Activated naive CD8-positive, alpha-beta T cell treated with anti-CD3 and anti-CD28 coated beads for 36 hours (primary cell): ENCODE data around the gene RGS7. TPM values are rescaled to one million over a fixed set of nuclear protein-coding genes. Genes with fewer than 3 reads are reported as not detected.
"Not testable (repeated sequence)": the region's sequence is repeated elsewhere in the genome, so short reads cannot be mapped to it uniquely, and the experiment has no call there.

Experiments
- DNase-seq: peaks from one replicate; pipeline ENCODE4 v3.0.0; 2021
- H3K27ac Mint-ChIP-seq: one replicate; pipeline ENCODE4 v1.8.0; 2022; ENCODE audit warnings: mild to moderate bottlenecking, moderate library complexity, mixed read lengths
- H3K27me3 Mint-ChIP-seq: one replicate; pipeline ENCODE4 v1.8.0; 2022; ENCODE audit warnings: mild to moderate bottlenecking, mixed read lengths
- H3K36me3 Mint-ChIP-seq: one replicate; pipeline ENCODE4 v1.8.0; 2021; ENCODE audit warnings: mild to moderate bottlenecking, mixed read lengths
- H3K4me1 Mint-ChIP-seq: one replicate; pipeline ENCODE4 v1.8.0; 2021; ENCODE audit warnings: mixed read lengths
- H3K4me3 Mint-ChIP-seq: one replicate; pipeline ENCODE4 v1.8.0; 2022; ENCODE audit warnings: mild to moderate bottlenecking, moderate library complexity, mixed read lengths
- H3K9me3 Mint-ChIP-seq: one replicate; pipeline ENCODE4 v1.8.0; 2022; ENCODE audit warnings: mixed read lengths
- total RNA-seq, 2 experiments: library from RNA; stranded (reverse); gene quantifications; one replicate each; pipeline ENCODE4 v1.2.3, GENCODE V29; 2021

The RGS7 gene
- total RNA-seq, 2 experiments from 2014 or later = not detected

DNA sequence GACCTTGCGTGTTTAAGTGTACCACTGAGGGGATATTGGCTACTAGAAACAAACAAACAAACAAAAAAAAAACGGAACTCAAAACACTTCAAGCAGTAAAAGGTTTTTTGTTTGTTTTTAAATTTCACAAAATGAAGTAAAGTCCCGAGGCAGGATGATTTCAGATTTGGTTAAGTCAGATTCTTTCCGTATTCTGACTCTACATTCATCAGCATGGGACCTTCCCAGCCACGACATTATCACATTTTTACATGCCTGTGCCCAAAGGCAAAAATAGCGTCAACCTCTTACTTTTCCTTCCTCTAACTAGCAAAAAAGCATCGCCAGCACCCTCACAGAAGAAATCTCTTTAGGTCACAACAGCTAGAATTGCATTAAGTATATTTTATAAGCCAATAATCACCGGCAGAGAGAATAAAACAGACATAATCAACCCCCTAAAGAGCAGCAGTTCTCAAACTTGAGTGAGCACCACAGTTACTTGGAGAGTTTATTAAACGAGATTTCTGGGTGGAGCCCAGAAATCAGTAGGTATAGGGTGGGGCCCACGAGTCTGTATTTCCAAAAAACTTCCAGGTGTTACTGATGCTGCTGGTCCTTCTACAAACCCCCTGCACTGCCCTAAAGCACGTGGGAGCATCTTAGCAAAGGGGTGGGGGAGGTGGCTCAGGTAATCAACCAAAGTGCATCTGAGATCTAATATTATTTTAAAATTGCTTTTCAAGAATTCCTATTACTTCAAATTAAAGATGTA is 227.6 kb downstream of the RGS7 start:
- Mint-ChIP-seq H3K4me3 (no peak overlapping the region), H3K9me3 (peaks cover 1% of the 10 kb centered on the region), H3K36me3 (no peaks in the 10 kb centered on the region), H3K27me3 (no peaks in the 10 kb centered on the region), H3K27ac (no peak overlapping the region), H3K4me1 (no peaks in the 10 kb centered on the region)
- DNase-seq = no peak

DNA sequence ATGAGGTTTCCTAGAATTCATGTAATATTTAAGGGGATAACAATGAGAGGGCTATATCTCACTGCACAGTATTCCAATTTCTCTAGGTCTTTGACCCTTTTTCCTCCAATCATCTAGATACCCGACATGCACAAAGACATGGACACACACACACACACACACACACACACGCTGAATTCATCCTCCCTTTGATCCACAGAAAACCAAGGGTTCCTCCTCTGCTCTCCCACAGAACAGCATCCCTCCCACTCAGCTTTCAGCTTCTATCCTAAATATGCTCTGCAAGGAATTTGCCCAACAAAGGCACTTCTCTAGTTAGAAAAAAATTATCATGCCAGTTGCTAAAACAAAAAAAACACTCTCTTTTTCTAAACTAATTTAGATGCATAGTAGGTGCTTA is 231.7 kb downstream of the RGS7 start:
- Mint-ChIP-seq H3K9me3 (no peaks in the 10 kb centered on the region), H3K4me3 (no peak overlapping the region), H3K36me3 (no peaks in the 10 kb centered on the region), H3K27ac (no peak overlapping the region), H3K27me3 (no peaks in the 10 kb centered on the region), H3K4me1 (no peaks in the 10 kb centered on the region)
- no peak for DNase-seq

DNA sequence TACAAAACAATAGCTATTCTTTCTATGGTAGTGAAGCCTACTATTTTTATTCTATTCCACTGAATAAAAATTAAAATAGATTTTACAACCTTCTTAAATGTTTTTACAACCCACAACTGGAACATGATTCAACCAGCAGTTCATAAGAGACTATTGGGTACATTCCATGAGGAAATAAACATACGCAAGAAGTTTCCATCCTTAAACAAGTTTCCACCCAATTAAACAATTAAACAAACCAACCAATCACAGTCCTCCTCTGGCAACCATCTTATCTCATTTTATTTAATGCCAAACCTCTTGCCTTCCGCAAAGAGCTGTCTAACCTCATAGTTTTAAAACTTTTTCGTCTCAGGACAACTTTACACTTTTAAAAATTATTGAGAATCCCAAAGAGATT is 239.0 kb downstream of the RGS7 start:
- no peak for DNase-seq
- no peaks in the 10 kb centered on the region for H3K36me3 Mint-ChIP-seq
- H3K4me3 Mint-ChIP-seq = no peak overlapping the region
- H3K4me1 Mint-ChIP-seq = no peaks in the 10 kb centered on the region
- H3K9me3 Mint-ChIP-seq = no peaks in the 10 kb centered on the region
- no peaks in the 10 kb centered on the region for H3K27me3 Mint-ChIP-seq
- no peak overlapping the region for H3K27ac Mint-ChIP-seq

DNA sequence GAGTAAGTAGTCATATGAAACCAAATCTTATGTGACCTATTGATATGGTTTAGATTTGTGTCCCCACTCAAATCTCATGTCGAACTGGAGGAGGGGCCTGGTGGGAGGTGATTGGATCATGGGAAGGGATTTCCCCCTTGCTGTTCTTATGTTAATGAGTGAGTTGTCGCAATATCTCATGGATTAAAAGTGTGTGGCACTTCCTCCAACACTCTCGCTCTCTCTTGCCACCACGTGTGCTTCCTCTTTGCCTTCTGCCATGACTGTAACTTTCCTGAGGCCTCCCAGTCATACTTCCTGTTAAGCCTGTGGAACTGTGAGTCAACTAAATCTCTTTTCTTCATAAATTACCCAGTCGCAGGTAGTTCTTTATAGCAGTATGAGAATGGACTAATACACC is 241.2 kb downstream of the RGS7 start:
- no peaks in the 10 kb centered on the region for H3K4me1 Mint-ChIP-seq
- H3K4me3 Mint-ChIP-seq = no peak overlapping the region
- DNase-seq = no peak
- H3K27ac Mint-ChIP-seq = no peak overlapping the region
- H3K27me3 Mint-ChIP-seq = no peaks in the 10 kb centered on the region
- H3K9me3 Mint-ChIP-seq = no peaks in the 10 kb centered on the region
- no peaks in the 10 kb centered on the region for H3K36me3 Mint-ChIP-seq

DNA sequence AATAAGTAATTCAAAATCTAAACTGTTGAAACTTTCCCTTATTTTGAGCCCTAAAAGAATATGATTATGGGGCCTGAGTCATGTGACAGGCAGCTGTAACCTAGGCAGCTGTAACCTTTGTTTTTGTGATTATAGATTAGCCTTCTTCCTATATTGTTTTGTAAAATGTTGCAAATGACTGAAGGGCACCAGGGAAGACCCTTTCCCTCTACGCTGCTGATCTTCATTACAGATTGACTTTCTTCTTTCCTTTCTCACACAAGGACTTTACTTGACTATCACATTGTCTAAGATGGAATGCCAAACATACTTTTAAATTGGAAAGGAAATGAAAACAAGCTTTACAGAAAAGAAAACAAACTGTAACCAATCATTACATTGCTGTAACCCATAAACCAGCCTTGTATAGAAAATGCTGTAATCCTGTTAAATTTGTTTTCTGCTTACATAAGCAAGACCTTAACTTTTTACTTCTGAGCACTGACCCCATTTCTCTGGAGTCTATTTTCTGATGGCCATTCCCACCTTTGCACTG is 242.2 kb downstream of the RGS7 start:
- Mint-ChIP-seq H3K27me3 (no peaks in the 10 kb centered on the region), H3K4me1 (no peaks in the 10 kb centered on the region), H3K27ac (no peak overlapping the region), H3K36me3 (no peaks in the 10 kb centered on the region), H3K9me3 (no peaks in the 10 kb centered on the region), H3K4me3 (no peak overlapping the region)
- no peak for DNase-seq

DNA sequence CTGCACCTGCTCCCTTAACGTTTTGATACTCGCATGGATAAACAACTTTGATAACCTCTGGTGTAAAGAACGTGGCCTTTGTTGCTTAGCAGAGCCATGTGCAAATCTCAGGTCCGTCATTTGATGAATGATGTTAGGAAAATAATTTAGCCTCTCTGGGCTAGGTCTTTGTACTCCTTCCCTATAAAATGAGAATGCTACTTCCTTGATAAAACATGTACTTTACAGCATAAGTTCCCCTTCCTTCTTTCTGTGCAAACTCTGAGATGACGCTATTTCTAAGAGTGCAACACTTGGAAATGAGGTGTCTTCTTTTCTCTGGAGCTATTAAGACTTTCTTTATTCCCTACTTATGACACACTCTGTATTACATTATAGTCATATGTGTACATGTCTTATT is 243.4 kb downstream of the RGS7 start:
- no peaks in the 10 kb centered on the region for H3K4me1 Mint-ChIP-seq
- no peak for DNase-seq
- no peak overlapping the region for H3K27ac Mint-ChIP-seq
- peaks cover 2% of the 10 kb centered on the region for H3K9me3 Mint-ChIP-seq
- H3K27me3 Mint-ChIP-seq = no peaks in the 10 kb centered on the region
- no peaks in the 10 kb centered on the region for H3K36me3 Mint-ChIP-seq
- no peak overlapping the region for H3K4me3 Mint-ChIP-seq

DNA sequence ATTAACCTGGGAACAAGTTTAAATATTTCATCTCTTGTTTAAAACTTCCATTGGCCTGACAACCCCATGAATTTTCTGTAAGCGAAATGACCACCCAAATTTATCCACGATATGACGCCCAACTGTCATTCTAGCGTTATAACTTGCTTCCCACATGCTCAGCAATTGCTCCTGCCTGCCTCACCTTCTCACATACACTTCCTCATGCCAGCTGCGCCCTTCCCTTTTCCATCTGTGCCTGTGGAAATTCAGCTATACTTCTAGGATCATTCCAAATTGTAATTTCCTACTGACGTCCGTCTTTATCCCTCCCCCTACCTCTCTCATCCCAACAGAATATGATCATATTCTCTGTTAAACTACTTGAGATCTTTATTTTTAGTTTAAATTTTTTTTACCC is 248.0 kb downstream of the RGS7 start:
- Mint-ChIP-seq H3K9me3 (peaks cover 2% of the 10 kb centered on the region), H3K4me3 (no peak overlapping the region), H3K36me3 (peaks cover 1% of the 10 kb centered on the region), H3K4me1 (no peaks in the 10 kb centered on the region), H3K27me3 (no peaks in the 10 kb centered on the region), H3K27ac (no peak overlapping the region)
- no peak for DNase-seq

DNA sequence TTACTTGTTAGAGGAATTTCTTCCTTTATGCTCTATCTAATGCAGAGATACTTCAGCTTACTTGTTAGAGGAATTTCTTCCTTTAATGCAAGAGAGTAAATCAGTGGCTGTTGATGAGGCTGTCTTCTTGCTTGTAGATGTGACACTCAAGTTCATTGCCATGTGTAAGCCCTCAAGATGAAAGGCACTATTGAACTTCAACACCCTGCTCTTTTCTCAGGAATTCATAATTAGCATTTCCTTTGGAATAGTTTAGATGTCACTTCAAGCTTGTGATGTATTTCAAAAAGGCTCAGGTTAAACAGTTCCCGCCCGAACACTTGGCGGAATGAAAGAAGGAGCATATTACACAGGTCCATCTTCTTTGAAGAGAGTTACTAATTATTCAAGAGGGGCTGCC is 251.9 kb downstream of the RGS7 start:
- Mint-ChIP-seq H3K9me3 (peaks cover 2% of the 10 kb centered on the region), H3K4me3 (no peak overlapping the region), H3K4me1 (no peaks in the 10 kb centered on the region), H3K36me3 (peaks cover 1% of the 10 kb centered on the region), H3K27me3 (no peaks in the 10 kb centered on the region), H3K27ac (no peak overlapping the region)
- no peak for DNase-seq

DNA sequence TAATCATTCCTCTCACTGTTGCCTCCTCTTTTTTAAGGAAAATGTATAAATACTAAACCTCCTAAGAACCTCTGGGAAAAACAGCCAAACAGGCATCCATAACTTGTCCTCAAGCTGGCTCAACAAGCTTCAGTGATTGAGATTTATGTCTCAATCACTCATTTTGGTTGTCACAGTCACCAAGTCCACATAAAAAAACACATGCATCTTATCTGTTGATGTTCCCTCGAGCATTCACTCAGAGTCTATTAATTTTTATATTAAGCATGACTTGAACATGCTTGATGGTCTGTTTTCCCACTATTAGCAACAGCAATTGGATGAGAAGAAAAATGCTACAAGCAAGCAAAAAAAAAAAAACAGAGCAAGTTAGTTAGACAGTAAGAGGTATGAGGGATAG is 254.3 kb downstream of the RGS7 start:
- no peaks in the 10 kb centered on the region for H3K4me1 Mint-ChIP-seq
- no peak overlapping the region for H3K27ac Mint-ChIP-seq
- H3K36me3 Mint-ChIP-seq = peaks cover 1% of the 10 kb centered on the region
- no peaks in the 10 kb centered on the region for H3K9me3 Mint-ChIP-seq
- no peaks in the 10 kb centered on the region for H3K27me3 Mint-ChIP-seq
- H3K4me3 Mint-ChIP-seq = no peak overlapping the region
- DNase-seq = no peak

DNA sequence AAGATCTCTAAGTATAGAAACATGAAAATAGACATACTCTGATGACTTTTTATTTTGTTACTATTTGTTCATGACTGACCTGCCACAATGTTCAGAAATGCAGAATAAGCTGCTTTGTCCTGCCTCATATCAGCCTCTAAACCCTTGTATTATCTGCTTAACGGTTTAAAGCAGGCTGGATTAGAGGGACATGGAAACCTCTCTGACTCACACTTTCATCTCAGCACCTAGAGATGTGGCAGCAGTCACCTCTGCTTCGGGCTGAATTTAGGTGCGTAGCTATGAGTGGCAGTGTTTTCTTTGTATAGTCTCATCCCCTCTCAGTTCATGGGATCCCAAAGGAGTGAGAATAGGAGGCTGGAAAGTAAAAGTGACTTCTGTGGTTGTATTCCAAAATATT is 255.4 kb downstream of the RGS7 start:
- Mint-ChIP-seq H3K9me3 (no peaks in the 10 kb centered on the region), H3K4me1 (no peaks in the 10 kb centered on the region), H3K27ac (no peak overlapping the region), H3K4me3 (no peak overlapping the region), H3K36me3 (peaks cover 1% of the 10 kb centered on the region), H3K27me3 (no peaks in the 10 kb centered on the region)
- no peak for DNase-seq

DNA sequence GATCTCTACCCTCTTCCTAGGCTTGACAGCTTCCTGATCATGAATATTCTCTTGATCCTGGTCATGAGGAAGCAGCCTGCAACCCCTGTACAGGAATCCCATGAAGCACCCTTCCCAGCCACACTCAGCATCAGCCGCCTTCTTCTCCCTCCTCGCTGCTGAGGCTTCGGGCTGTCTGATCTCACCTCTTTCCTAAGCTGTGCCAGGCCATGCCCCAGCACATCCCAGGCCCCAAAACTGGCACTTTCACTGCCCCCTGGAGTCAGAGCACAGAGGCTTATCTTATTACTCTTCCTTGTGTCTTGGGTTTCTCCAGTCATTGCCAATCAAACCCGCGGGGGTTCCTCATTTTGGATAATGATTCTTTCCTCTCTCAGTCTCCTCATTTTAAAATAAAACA is 259.5 kb downstream of the RGS7 start:
- DNase-seq = no peak
- Mint-ChIP-seq H3K4me3 (no peak overlapping the region), H3K9me3 (no peaks in the 10 kb centered on the region), H3K27me3 (no peaks in the 10 kb centered on the region), H3K36me3 (no peaks in the 10 kb centered on the region), H3K4me1 (no peaks in the 10 kb centered on the region), H3K27ac (no peak overlapping the region)

DNA sequence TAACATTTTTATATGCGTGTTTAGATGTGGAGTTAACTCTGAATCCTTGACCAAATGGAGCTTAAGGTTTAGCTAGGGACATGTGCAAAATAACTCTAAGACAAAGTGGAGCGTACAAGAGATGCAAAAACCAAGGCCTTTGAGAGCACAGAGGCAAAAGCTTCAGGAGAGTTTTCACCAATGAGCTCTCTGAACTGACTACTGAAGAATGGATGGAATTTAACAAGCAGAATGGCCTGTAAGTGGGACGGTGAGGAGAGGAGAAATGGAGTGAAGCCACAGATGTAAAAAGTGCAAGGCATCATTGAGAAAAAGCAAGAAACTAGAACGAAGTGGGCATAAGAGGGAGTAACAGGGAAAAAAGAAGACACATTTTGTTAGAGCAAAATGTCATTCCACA is 260.0 kb downstream of the RGS7 start:
- Mint-ChIP-seq H3K27me3 (no peaks in the 10 kb centered on the region), H3K27ac (no peak overlapping the region), H3K36me3 (no peaks in the 10 kb centered on the region), H3K9me3 (no peaks in the 10 kb centered on the region), H3K4me3 (no peak overlapping the region), H3K4me1 (no peaks in the 10 kb centered on the region)
- no peak for DNase-seq

DNA sequence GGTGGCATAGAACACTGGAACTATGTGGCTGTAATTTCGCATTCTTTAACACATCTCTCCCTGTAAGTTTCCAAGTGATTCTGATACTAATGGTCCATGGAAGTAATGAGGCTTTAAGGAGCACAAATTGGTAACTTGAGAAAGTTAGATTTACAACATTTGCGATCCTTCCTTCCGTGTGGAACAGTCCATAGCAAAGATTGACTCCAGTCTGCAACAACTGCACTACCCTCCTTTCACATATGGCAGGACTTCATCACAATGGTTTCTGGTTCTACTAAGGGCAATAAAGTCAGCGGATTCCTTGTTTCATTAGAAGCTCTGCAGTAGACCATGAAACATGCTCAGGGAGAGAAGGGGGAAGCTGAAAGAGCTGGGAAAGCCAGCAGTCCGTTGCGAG is 261.2 kb downstream of the RGS7 start:
- Mint-ChIP-seq H3K4me3 (no peak overlapping the region), H3K27me3 (no peaks in the 10 kb centered on the region), H3K36me3 (no peaks in the 10 kb centered on the region), H3K9me3 (no peaks in the 10 kb centered on the region), H3K27ac (no peak overlapping the region), H3K4me1 (no peaks in the 10 kb centered on the region)
- no peak for DNase-seq

DNA sequence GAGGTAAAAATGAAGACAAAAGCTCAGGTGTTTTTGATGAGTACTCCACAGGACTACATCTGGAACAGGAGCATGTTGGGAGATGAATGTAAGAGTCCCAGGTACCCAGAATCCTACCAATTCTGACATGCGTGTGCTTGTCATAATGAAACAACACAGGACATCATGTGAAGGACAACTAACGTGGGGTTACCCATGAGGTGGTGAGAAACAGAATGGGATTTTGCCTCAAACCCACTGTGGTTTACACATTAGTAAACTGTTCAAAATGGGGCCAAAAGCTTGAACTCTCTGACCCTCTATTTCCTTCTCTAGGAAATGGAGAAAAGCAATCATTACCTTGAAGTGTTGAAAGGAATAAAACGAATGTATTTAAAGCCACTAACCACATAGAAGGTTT is 266.2 kb downstream of the RGS7 start:
- Mint-ChIP-seq H3K4me1 (no peaks in the 10 kb centered on the region), H3K4me3 (no peak overlapping the region), H3K27me3 (peaks cover 4% of the 10 kb centered on the region), H3K27ac (no peak overlapping the region), H3K36me3 (no peaks in the 10 kb centered on the region), H3K9me3 (no peaks in the 10 kb centered on the region)
- DNase-seq = no peak

DNA sequence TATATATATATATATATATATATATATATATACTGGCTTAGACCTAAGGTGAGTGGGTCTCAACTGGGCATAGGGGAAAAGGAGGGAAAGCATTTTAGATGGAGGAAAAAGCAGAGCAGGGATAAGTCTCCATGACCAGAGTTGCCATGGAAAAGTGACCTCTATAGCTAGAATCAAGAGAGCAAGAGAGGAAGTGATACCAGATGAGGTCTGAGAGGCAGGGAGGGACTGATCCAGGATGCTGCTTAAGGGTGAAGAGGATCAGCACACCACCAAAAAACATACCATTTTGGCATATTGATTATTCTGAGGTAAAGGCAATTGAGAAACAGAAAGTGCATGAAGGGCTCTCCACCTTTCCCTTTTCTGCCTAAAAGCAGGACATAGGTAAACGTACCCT is 267.9 kb downstream of the RGS7 start:
- H3K27me3 Mint-ChIP-seq, H3K9me3 Mint-ChIP-seq, H3K4me1 Mint-ChIP-seq, H3K36me3 Mint-ChIP-seq, H3K27ac Mint-ChIP-seq, H3K4me3 Mint-ChIP-seq, DNase-seq: not testable (repeated sequence)

DNA sequence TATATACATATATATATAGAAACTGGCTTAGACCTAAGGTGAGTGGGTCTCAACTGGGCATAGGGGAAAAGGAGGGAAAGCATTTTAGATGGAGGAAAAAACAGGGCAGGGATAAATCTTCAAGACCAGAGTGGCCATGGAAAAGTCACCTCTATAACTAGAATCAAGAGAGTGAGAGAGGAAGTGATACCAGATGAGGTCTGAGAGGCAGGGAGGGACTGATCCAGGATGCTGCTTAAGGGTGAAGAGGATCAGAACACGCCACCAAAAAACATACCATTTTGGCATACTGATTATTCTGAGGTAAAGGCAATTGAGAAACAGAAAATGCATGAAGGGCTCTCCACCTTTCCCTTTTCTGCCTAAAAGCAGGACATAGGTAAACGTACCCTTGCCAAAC is 268.9 kb downstream of the RGS7 start:
- not testable (repeated sequence) for H3K9me3 Mint-ChIP-seq, H3K27ac Mint-ChIP-seq, H3K4me1 Mint-ChIP-seq, DNase-seq, H3K27me3 Mint-ChIP-seq, H3K4me3 Mint-ChIP-seq, H3K36me3 Mint-ChIP-seq
